IPS-15b (cell line): Measurements from ENCODE around the gene AGMO.

ENCODE experiments used
- H3K27me3 ChIP-seq: one replicate; pipeline ENCODE4 v1.6.1; 2013; ENCODE audit warnings: low read length; ENCODE audit not compliant: control insufficient read depth, insufficient read depth
- H3K36me3 ChIP-seq: one replicate; pipeline ENCODE4 v1.6.1; 2013; ENCODE audit warnings: low read length; ENCODE audit not compliant: control insufficient read depth, insufficient read depth
- H3K4me1 ChIP-seq: one replicate; pipeline ENCODE4 v1.6.1; 2013; ENCODE audit warnings: mild to moderate bottlenecking, low read length; ENCODE audit not compliant: control insufficient read depth, insufficient read depth
- H3K4me3 ChIP-seq: one replicate; pipeline ENCODE4 v1.5.1; 2013; ENCODE audit warnings: low read depth, low read length
- H3K9ac ChIP-seq: one replicate; pipeline ENCODE4 v1.6.1; 2013; ENCODE audit warnings: low read depth, mild to moderate bottlenecking, low read length
- H3K9me3 ChIP-seq: one replicate; pipeline ENCODE4 v1.6.1; 2013; ENCODE audit warnings: mild to moderate bottlenecking, low read length; ENCODE audit not compliant: control insufficient read depth, insufficient read depth

The AGMO gene

GRCh38 chr7:15475808-15476530 lies 85.8 kb downstream of the AGMO start:
- Histone ChIP-seq H3K4me1 (no peaks in the 10 kb centered on the region), H3K36me3 (no peaks in the 10 kb centered on the region), H3K4me3 (no peak overlapping the region), H3K9me3 (no peaks in the 10 kb centered on the region), H3K27me3 (no peaks in the 10 kb centered on the region), H3K9ac (no peak overlapping the region)

- H3K9ac ChIP-seq: no peak overlapping the region
- H3K36me3 ChIP-seq: no peaks in the 10 kb centered on the region
- no peaks in the 10 kb centered on the region for H3K9me3 ChIP-seq
- H3K4me1 ChIP-seq: no peaks in the 10 kb centered on the region
- no peaks in the 10 kb centered on the region for H3K27me3 ChIP-seq
- no peak overlapping the region for H3K4me3 ChIP-seq
Observed at GRCh38 chr7:15471669-15471950, 90.2 kb downstream of the AGMO start.

GRCh38 chr7:15470825-15471668 lies 90.8 kb downstream of the AGMO start:
- no peak overlapping the region for H3K4me3 ChIP-seq
- H3K9ac ChIP-seq: no peak overlapping the region
- H3K9me3 ChIP-seq: no peaks in the 10 kb centered on the region
- H3K4me1 ChIP-seq: no peaks in the 10 kb centered on the region
- H3K36me3 ChIP-seq: no peaks in the 10 kb centered on the region
- no peaks in the 10 kb centered on the region for H3K27me3 ChIP-seq

GRCh38 chr7:15464667-15465121 lies 97.1 kb downstream of the AGMO start:
- H3K4me1 ChIP-seq: no peaks in the 10 kb centered on the region
- no peaks in the 10 kb centered on the region for H3K27me3 ChIP-seq
- H3K4me3 ChIP-seq: no peak overlapping the region
- H3K9me3 ChIP-seq: no peaks in the 10 kb centered on the region
- no peak overlapping the region for H3K9ac ChIP-seq
- H3K36me3 ChIP-seq: no peaks in the 10 kb centered on the region

GRCh38 chr7:15463801-15464666 lies 97.8 kb downstream of the AGMO start:
- H3K4me1 ChIP-seq: no peaks in the 10 kb centered on the region
- no peak overlapping the region for H3K9ac ChIP-seq
- no peaks in the 10 kb centered on the region for H3K36me3 ChIP-seq
- H3K4me3 ChIP-seq: no peak overlapping the region
- H3K9me3 ChIP-seq: no peaks in the 10 kb centered on the region
- H3K27me3 ChIP-seq: no peaks in the 10 kb centered on the region

GRCh38 chr7:15462721-15463389 lies 99.0 kb downstream of the AGMO start:
- no peaks in the 10 kb centered on the region for H3K27me3 ChIP-seq
- H3K4me1 ChIP-seq: no peaks in the 10 kb centered on the region
- no peaks in the 10 kb centered on the region for H3K9me3 ChIP-seq
- H3K4me3 ChIP-seq: no peak overlapping the region
- H3K9ac ChIP-seq: no peak overlapping the region
- H3K36me3 ChIP-seq: no peaks in the 10 kb centered on the region

GRCh38 chr7:15461576-15461975 lies 100.2 kb downstream of the AGMO start:
- Histone ChIP-seq H3K4me3 (no peak overlapping the region), H3K9ac (no peak overlapping the region), H3K9me3 (no peaks in the 10 kb centered on the region), H3K36me3 (no peaks in the 10 kb centered on the region), H3K27me3 (no peaks in the 10 kb centered on the region), H3K4me1 (no peaks in the 10 kb centered on the region)

- H3K9ac ChIP-seq: no peak overlapping the region
- H3K4me3 ChIP-seq: no peak overlapping the region
- no peaks in the 10 kb centered on the region for H3K4me1 ChIP-seq
- no peaks in the 10 kb centered on the region for H3K36me3 ChIP-seq
- no peaks in the 10 kb centered on the region for H3K9me3 ChIP-seq
- no peaks in the 10 kb centered on the region for H3K27me3 ChIP-seq
Observed at GRCh38 chr7:15459018-15459615, 102.7 kb downstream of the AGMO start.

- no peaks in the 10 kb centered on the region for H3K27me3 ChIP-seq
- H3K36me3 ChIP-seq: no peaks in the 10 kb centered on the region
- H3K4me3 ChIP-seq: no peak overlapping the region
- no peaks in the 10 kb centered on the region for H3K9me3 ChIP-seq
- H3K9ac ChIP-seq: no peak overlapping the region
- no peaks in the 10 kb centered on the region for H3K4me1 ChIP-seq
Observed at GRCh38 chr7:15457990-15458955, 103.5 kb downstream of the AGMO start.

GRCh38 chr7:15452670-15453069 lies 109.1 kb downstream of the AGMO start:
- Histone ChIP-seq H3K36me3 (no peaks in the 10 kb centered on the region), H3K4me1 (no peaks in the 10 kb centered on the region), H3K9me3 (no peaks in the 10 kb centered on the region), H3K4me3 (no peak overlapping the region), H3K9ac (no peak overlapping the region), H3K27me3 (no peaks in the 10 kb centered on the region)
